GM19099 (cell line): Measurements from ENCODE around the gene FBXO48.

Experiments used
- POLR2A ChIP-seq: IDR thresholded peaks from 3 replicates; pipeline ENCODE4 v1.6.1; 2011; ENCODE audit warnings: low read depth; ENCODE audit not compliant: insufficient read length; ENCODE audit errors: extremely low read depth

Gene FBXO48, protein sequence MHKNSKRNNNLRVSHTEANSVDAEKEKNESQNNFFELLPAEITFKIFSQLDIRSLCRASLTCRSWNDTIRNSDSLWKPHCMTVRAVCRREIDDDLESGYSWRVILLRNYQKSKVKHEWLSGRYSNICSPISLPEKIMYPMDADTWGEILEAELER

DNA sequence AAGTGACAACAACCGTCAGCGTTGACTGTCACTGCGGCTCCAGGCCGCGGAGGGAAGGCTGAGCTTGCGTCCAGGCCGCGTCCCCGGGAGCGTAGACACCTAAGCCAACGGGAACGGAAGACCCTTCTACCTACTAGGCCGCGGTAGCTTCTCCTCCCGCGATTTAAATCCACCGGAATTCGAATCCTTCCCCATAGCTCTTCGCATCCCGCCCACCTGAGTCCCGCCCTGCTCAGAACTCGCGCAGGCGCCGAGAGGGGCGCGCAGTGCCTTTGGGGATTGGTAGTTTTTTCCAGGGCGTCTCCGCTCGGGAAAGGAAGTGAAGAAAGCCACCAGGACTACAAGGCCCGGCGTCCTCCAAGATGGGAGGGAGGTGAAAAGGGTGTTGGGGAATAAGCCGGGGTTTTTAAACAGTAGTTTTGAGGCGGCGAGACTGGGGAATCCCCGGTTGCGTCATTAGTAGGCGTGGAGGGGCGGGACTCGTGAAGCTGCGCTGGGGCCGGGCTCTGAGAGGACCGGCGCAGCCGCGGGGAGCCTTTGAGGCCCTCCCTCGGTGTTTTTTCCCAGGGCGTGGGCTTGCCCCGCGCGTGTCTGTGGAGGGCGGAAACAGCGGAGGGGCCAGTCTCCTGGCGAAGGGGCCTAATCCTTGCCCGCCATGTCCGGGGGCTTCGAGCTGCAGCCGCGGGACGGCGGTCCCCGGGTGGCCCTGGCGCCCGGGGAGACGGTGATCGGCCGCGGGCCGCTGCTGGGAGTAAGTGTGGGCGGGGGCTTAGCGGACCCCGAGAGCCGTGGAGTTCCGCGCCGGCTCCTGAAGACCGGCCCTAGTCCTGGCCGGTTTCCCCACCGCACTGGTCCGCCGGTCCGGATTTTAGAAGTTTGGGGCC is at the start of gene FBXO48, which contains the start of gene APLF:
TSS of gene FBXO48 (minus strand) at position 218 of the 884 bp plus-strand sequence. CDS start 2,149 bp downstream, outside the sequence.
TSS of gene APLF (plus strand) at position 509 of the 884 bp plus-strand sequence. CDS start at position 656, 147 bp downstream.
- TF ChIP-seq POLR2A, result peak; percentile 74

DNA sequence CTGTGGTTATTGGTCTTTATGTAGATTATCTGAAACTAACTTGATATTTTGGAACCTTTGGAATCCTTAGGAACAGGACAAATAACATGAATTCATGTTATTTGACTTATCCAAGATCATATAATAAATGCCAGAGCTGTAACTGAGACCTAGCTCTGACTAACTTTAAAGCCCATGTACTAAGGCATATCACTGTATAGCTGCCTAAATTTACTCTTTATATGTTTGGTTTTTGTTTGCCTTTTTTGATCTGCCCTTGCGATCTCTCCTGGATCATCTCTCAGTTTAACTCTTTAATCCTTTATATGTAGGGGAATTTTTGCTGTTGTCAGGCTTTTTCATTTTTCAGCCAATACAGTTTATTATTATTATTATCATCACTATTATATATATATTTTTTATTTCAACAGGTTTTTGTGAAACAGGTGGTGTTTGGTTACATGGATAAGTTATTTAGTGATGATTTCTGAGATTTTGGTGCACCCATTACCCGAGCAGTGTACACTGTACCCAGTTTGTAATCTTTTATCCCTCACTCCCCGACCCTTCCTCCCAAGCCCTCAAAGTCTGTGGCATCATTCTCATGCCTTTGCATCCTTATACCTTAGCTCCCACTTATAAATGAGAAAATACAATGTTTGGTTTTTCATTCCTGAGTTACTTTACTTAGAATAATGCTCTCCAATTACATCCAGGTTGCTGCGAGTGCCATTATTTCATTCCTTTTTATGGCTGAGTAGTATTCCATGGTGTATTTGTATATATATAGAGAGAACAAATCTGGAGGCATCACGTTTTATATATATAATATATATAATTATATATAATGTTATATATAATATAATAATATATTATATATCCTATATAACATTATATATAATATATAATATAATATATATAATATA is 49.2 kb upstream of the FBXO48 start:
- TF ChIP-seq POLR2A, result no peak

DNA sequence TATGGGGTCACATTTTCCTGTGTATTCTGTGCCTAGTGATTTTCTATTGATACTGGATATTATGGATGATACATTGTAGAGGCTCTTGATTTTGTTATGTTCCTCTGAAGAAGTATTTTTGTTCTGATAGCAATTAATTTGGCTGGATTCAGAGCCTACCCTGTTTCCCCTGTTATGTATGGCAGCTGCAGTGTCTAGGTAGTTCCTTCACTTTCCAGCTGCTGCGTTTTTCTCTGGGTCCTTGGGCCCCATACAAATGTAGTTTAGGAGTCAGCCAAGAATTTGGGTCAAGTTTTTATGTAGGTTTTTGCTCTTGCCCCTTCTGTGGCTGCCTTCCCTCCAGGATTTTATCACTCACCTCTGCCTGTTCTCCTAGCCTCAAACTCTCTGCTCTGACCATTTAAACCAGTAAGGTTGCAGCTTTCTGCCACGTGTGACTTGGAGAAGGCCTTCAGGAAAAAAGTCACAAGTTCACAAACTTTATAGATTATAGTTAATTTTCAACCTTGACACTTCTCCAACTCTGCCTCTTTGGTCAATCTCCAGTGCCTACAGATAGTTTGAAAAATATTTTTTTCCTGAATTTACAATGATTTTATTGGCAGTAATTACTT is 47.3 kb upstream of the FBXO48 start:
- TF ChIP-seq POLR2A, result no peak

DNA sequence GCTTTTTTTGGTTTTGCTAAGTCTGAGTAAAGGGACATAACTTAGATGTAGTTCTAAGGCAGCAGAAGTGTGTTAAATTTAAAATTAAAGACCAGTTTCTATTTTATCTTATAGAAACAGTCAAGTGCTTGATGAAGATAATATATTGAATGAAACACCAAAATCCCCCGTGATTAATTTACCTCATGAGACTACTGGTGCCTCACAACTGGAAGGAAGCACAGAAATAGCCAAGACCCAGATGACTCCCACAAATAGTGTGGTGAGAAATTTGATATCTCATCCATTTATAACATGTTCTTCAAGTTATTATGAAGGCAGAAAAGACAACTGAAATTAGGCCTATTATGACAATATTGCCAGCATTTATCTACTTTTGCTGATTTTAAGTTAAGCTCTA is 45.9 kb upstream of the FBXO48 start:
- TF ChIP-seq POLR2A, result no peak

DNA sequence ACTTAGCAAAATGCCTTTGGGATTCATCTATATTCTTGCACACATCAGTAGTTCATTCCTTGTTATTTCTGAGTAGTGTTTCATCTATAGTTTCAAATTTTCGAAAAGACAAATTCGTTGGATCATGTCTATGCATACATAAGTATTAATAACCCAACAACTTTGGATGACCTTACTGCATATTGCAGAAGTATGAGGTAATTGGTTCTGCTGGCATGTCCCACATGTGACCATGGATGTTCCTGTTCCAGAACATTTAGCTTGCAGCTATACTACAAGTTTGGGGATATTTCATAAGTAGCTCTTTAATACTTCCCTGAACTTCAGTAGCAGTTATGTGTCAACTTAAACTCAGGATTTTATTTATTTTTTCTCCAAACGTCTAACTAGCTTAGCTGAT is 45.2 kb upstream of the FBXO48 start:
- no peak for TF ChIP-seq POLR2A

DNA sequence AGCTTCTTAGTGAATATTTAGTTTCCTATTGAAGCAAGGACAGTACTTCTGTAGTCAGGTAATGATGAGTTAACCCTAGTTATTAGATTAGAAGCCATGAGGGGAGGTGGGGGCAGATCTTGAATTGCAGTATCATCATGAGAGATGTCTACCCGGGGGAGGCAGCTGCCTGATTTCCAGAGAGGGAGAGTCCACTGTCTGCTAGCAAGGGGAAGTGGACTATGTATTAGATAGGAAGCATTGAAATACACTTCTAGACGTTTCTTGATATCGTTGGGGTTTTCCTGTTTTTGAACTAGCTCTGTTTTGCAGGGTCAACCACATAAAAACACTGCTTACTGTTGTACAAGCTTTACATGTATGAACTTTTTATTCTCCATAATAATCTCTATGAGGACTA is 39.1 kb upstream of the FBXO48 start:
- no peak for TF ChIP-seq POLR2A

DNA sequence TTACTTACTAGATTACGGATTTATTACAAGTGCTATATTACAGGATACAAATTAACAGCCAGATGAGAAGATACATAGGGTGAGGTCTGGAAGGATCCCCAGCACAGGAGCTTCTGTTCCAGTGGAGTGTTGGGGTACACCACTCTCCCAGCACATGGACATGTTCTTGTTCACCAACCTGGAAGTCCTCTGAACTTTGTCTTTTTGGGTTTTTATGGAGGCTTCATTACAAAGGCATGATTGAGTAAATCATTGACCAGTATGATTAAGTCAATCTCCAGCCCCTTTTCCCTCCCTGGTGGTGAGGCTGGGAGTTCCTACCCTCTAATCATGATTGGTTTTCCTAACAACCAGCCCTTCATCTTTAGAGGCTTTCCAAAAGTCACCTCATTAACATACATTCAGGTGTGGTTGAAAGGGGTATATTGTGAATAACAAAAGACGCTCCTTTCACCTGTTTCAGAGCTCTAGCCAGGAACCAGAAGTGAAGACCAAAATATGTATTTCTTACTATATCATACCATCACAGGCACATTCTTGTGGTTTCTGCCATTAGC is 38.6 kb upstream of the FBXO48 start:
- TF ChIP-seq POLR2A, result no peak

DNA sequence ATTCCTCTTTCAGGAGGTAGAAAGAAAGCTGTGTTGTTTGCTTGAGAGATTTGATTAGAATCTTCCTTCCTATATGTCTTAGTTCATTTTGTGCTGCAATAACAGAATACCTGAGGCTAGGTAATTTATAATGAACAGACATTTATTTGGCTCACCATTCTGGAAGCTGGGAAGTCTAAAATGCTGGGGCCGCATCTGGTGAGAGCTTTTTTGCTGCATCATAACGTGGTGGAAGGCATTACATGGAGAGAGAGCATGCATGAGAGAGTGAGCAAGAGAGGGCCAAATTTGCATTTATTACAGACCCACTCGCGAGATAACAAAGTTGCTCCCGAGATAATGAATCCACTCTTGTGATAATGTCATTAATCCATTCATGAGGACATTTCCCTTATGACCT is 34.7 kb upstream of the FBXO48 start:
- TF ChIP-seq POLR2A, result no peak

DNA sequence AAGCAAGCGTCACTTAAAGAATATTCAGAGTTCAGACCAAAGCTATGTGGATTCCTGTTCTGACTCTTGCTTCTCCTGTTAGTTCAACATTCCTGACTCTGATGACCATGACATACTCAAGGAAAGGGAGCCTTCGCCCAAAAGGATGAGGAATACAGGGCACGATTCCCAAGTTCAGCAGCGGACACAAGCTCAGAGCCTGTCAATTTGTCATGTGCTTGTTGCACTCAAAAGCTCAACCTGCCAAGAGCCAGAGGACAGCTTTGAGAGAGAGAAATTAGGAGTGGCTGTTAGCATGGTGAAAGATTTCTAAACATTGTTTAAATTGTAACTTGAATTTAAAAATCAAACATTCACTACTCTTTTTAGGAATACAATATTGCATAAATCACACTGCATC is 33.6 kb upstream of the FBXO48 start:
- TF ChIP-seq POLR2A, result no peak

DNA sequence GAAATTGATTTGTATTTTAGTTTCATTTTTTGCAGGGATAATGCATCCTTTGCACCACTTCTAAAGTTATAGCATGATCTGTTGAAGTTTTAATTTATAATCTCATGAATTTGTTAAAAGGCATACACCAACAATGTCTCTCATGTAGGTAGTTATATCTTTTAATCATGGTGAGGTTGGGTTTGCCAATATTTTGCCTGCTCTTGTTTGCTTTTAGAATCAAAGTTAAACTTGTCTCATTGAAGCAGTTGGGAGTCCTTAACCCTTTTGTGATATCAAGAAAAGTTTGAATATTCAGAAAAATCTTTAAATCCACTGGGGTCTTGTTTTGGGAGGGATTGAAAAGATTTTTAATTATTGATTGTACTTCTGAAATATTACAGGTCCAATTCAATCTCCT is 32.0 kb upstream of the FBXO48 start:
- TF ChIP-seq POLR2A, result no peak

GRCh38 chr2:68491582-68491981 is 24.5 kb upstream of the FBXO48 start:
- TF ChIP-seq POLR2A, result no peak

DNA sequence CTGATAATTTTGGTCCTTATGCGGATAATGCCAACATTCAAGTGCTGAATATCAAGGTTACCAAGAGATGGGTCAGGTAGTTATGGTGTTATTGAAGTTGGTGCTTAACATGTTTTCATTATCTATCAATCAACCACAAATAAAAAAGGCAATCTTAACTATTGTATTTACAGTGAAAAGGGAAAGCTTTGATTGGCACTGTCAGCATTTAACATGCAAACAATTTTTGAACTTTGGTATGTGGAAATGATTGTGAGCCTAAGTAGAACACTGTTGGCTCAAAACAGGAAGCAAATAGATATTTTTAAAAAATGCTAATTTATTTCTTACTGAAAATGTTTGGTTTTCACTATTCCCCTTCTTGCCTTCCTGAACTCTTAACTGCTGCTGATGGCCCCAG is 22.2 kb upstream of the FBXO48 start:
- no peak for TF ChIP-seq POLR2A

- no peak for TF ChIP-seq POLR2A
These were observed 20.8 kb upstream of the FBXO48 start for GRCh38 chr2:68487773-68488355.

DNA sequence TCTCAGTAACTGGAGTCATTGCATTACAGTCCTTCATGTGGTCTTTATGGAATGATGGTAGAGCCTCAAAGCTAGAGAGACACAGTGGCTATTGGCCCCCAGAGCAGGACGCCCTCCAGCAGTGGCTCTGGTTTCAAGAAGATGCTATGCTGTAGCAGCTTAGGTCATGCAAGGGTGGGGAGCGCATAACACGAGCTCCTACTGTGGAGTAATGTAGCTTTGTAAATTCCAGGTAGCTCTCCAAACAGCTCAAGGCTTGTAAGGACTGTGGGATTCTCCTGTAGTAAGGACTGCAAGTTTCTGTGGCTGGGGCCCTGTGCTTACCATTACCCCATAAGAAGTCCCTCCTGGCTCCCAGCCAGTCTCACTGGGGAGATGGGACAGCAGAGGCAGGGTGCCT is 15.9 kb upstream of the FBXO48 start:
- TF ChIP-seq POLR2A, result no peak
